GM12875 (cell line): ENCODE measurements around the gene SLC25A30.

Experiments used
- H3K4me3 ChIP-seq: one replicate; pipeline ENCODE4 v1.5.1; 2011; ENCODE audit warnings: low read depth, low read length, control low read depth
- CTCF ChIP-seq: IDR thresholded peaks from 2 replicates; pipeline ENCODE4 v1.5.1; 2011; ENCODE audit warnings: low read depth, mild to moderate bottlenecking, control low read depth, inconsistent platforms, low read length, moderate library complexity, borderline replicate concordance; ENCODE audit not compliant: insufficient read depth

Gene SLC25A30

GRCh38 chr13:45411631-45412030 lies 6.5 kb downstream of the SLC25A30 start:
- no peak for TF ChIP-seq CTCF
- no peak overlapping the region for H3K4me3 ChIP-seq

- no peak for TF ChIP-seq CTCF
Observed at GRCh38 chr13:45411221-45411620, 7.0 kb downstream of the SLC25A30 start.

GRCh38 chr13:45410466-45410865 lies 7.7 kb downstream of the SLC25A30 start:
- no peak for TF ChIP-seq CTCF
- no peak overlapping the region for H3K4me3 ChIP-seq

More at GRCh38 chr13:45411221-45411620, 7.0 kb downstream of the SLC25A30 start:
- no peak overlapping the region for H3K4me3 ChIP-seq

GRCh38 chr13:45410001-45410400 lies 8.2 kb downstream of the SLC25A30 start:
- no peak for TF ChIP-seq CTCF

GRCh38 chr13:45406421-45406820 lies 11.8 kb downstream of the SLC25A30 start:
- TF ChIP-seq CTCF = no peak
- no peak overlapping the region for H3K4me3 ChIP-seq

More at GRCh38 chr13:45410001-45410400, 8.2 kb downstream of the SLC25A30 start:
- no peak overlapping the region for H3K4me3 ChIP-seq

- no peak overlapping the region for H3K4me3 ChIP-seq
- TF ChIP-seq CTCF = no peak
Observed at GRCh38 chr13:45403081-45403480, 15.1 kb downstream of the SLC25A30 start.

- no peak overlapping the region for H3K4me3 ChIP-seq
- no peak for TF ChIP-seq CTCF
Observed at GRCh38 chr13:45402641-45403040, 15.5 kb downstream of the SLC25A30 start.
